ENCODE measurements around the gene PSME3IP1. TPM values are rescaled to one million over a fixed set of nuclear protein-coding genes. Genes with fewer than 3 reads are reported as not detected.

The PSME3IP1 gene
- total RNA-seq, 1 donor from 2014 or later = 56.3 TPM

DNA sequence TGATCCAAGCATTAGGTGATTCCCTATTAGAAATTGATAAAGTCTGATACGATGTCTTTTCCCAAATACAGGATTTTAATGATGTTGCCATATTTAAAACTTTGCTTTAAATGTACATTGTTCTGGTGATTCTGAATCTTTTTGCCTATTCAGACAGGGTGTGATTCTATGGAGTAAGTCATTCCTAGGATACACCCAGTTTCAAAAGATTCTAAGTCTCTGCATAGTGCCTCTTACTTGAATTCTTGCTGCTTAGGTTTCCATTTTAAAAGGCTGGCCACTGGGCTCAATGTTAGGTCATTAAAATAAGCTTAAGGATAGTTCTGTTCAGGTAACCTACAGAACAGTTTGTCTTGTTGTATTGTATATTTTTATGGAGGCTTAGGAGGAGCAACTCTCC lies 37.2 kb upstream of the PSME3IP1 start:
- H3K4me3 ChIP-seq = no peak overlapping the region
- no peak overlapping the region for H3K27ac ChIP-seq (replicated peaks)
- DNase-seq = no peak
- peaks cover 17% of the 10 kb centered on the region for H3K9me3 ChIP-seq (replicated peaks)
- intact Hi-C loops (cut with micrococcal nuclease) = no loop called here
- H3K36me3 ChIP-seq = peaks cover 97% of the 10 kb centered on the region
- TF ChIP-seq, protein P1, sequence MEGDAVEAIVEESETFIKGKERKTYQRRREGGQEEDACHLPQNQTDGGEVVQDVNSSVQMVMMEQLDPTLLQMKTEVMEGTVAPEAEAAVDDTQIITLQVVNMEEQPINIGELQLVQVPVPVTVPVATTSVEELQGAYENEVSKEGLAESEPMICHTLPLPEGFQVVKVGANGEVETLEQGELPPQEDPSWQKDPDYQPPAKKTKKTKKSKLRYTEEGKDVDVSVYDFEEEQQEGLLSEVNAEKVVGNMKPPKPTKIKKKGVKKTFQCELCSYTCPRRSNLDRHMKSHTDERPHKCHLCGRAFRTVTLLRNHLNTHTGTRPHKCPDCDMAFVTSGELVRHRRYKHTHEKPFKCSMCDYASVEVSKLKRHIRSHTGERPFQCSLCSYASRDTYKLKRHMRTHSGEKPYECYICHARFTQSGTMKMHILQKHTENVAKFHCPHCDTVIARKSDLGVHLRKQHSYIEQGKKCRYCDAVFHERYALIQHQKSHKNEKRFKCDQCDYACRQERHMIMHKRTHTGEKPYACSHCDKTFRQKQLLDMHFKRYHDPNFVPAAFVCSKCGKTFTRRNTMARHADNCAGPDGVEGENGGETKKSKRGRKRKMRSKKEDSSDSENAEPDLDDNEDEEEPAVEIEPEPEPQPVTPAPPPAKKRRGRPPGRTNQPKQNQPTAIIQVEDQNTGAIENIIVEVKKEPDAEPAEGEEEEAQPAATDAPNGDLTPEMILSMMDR (IDR thresholded peaks at IDR 0.05; ENCODE audit: borderline replicate concordance) = no peak
- no peaks in the 10 kb centered on the region for H3K27me3 ChIP-seq (ENCODE audit: low read depth)
- H3K4me1 ChIP-seq = no peaks in the 10 kb centered on the region

DNA sequence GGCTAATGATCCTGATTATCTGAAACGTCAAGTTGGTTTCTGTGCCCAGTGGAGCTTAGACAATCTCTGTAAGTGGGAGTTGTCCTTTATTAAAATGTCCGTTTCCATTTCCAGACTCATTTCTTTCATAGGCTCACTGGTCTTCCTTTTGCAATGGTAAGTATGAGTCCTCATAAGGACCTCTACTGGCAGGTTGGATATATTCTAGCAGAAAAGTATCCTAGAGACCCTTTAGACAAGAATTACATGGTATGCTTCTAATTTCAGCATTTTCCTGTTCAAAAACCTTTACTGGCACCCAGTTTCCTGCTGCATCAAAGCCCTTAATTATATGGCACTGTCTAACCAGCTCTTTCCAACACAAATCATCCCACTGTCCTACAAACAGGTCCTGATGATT lies 31.1 kb upstream of the PSME3IP1 start:
- no peak overlapping the region for H3K4me3 ChIP-seq
- no peak overlapping the region for H3K27ac ChIP-seq (replicated peaks)

DNA sequence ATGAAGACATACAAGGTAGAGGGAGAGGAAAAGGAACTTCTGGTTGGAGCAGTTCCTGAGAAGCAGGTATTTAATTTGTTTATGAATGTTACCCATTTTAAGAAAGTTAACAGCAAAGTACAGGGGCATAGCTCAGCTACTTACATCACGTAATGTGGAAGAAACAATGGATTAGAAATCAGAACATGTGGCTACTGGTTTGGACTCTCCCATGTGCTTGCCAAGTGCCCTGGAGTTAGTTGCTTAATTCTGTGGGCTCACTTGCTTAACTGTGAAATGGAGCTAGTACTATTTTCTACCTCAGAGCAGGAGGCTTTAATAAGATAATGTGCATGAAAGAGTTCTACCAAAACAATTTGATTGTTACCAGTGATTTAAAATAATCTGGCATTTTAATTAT lies 27.6 kb upstream of the PSME3IP1 start:
- Histone ChIP-seq H3K9me3 (replicated peaks) (peaks cover 36% of the 10 kb centered on the region), H3K4me3 (no peak overlapping the region), H3K4me1 (no peaks in the 10 kb centered on the region), H3K36me3 (peaks cover 94% of the 10 kb centered on the region), H3K27ac (replicated peaks) (no peak overlapping the region), H3K27me3 (ENCODE audit: low read depth) (no peaks in the 10 kb centered on the region)
- intact Hi-C loops (cut with micrococcal nuclease) = no loop called here
- no peak for DNase-seq
- TF ChIP-seq, protein P1 (IDR thresholded peaks at IDR 0.05; ENCODE audit: borderline replicate concordance) = no peak

More for the DNA sequence above, 31.1 kb upstream of the PSME3IP1 start:
- intact Hi-C loops (cut with micrococcal nuclease) = no loop called here
- TF ChIP-seq, protein P1 (IDR thresholded peaks at IDR 0.05; ENCODE audit: borderline replicate concordance) = no peak
- Histone ChIP-seq H3K27me3 (ENCODE audit: low read depth) (no peaks in the 10 kb centered on the region), H3K4me1 (no peaks in the 10 kb centered on the region), H3K9me3 (replicated peaks) (peaks cover 49% of the 10 kb centered on the region), H3K36me3 (peaks cover 98% of the 10 kb centered on the region)
- DNase-seq = no peak

DNA sequence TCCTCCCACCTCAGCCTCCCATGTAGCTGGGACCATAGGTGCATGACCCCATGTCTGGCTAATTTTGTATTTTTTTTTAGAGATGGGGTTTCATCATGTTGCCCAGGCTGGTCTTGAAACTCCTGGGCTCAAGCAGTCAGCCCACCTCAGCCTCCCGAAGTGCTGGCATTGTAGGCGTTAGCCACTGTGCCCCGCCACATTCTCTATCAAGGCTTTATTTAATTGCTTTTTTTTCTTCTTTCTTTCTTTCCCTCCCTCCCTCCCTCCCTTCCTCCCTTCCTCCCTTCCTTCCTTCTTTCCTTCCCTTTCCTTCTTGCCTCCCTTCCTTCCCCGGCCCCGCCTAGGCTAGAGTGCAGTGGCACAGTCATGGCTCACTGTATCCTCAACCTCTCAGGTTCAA lies 23.9 kb upstream of the PSME3IP1 start:
- TF ChIP-seq, protein P1 (IDR thresholded peaks at IDR 0.05; ENCODE audit: borderline replicate concordance) = no peak
- no peaks in the 10 kb centered on the region for H3K27me3 ChIP-seq (ENCODE audit: low read depth)
- intact Hi-C loops (cut with micrococcal nuclease) = no loop called here
- H3K9me3 ChIP-seq (replicated peaks) = no peaks in the 10 kb centered on the region
- H3K27ac ChIP-seq (replicated peaks) = no peak overlapping the region
- DNase-seq = no peak
- peaks cover 7% of the 10 kb centered on the region for H3K4me1 ChIP-seq
- H3K4me3 ChIP-seq = no peak overlapping the region
- peaks cover 92% of the 10 kb centered on the region for H3K36me3 ChIP-seq

DNA sequence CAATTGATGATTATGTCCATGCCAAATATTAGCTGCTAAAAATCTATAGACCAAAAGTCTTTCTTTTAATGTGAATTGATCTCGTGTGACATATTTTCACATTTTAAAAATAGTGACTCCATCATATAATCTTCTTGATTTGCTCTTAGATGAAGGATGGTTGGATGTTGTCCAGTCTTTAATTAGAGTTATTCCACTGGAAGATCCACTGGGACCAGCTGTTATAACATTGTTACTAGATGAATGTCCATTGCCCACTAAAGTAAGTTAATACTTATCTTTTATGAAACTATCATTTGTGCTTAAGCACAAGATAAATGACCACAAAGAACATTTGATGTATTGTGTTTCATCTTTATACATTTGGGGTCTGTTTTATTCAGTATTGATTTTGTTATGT lies 23.1 kb upstream of the PSME3IP1 start:
- H3K36me3 ChIP-seq = peaks cover 84% of the 10 kb centered on the region
- TF ChIP-seq, protein P1 (IDR thresholded peaks at IDR 0.05; ENCODE audit: borderline replicate concordance) = no peak
- intact Hi-C loops (cut with micrococcal nuclease) = no loop called here

DNA sequence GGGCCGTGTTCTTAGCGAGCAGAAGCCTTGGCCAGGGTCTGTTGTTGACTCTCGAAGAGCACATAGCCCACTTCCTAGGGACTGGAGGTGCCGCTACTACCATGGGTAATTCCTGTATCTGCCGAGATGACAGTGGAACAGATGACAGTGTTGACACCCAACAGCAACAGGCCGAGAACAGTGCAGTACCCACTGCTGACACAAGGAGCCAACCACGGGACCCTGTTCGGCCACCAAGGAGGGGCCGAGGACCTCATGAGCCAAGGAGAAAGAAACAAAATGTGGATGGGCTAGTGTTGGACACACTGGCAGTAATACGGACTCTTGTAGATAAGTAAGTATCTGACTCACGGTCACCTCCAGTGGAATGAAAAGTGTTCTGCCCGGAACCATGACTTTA lies 18.8 kb upstream of the PSME3IP1 start:
- Histone ChIP-seq H3K27me3 (ENCODE audit: low read depth) (no peaks in the 10 kb centered on the region), H3K4me3 (no peak overlapping the region), H3K4me1 (peaks cover 7% of the 10 kb centered on the region), H3K27ac (replicated peaks) (no peak overlapping the region), H3K9me3 (replicated peaks) (no peaks in the 10 kb centered on the region), H3K36me3 (peaks cover 48% of the 10 kb centered on the region)
- intact Hi-C loops (cut with micrococcal nuclease) = no loop called here
- DNase-seq = no peak
- TF ChIP-seq, protein P1 (IDR thresholded peaks at IDR 0.05; ENCODE audit: borderline replicate concordance) = no peak

More for the DNA sequence above, 23.1 kb upstream of the PSME3IP1 start:
- H3K4me3 ChIP-seq = no peak overlapping the region
- H3K9me3 ChIP-seq (replicated peaks) = no peaks in the 10 kb centered on the region
- peaks cover 7% of the 10 kb centered on the region for H3K4me1 ChIP-seq
- no peak for DNase-seq
- H3K27me3 ChIP-seq (ENCODE audit: low read depth) = no peaks in the 10 kb centered on the region
- H3K27ac ChIP-seq (replicated peaks) = no peak overlapping the region
